Hepatocyte (in vitro differentiated cells): ENCODE data around the gene SLC25A21. TPM values are rescaled to one million over a fixed set of nuclear protein-coding genes. Genes with fewer than 3 reads are reported as not detected.

Experiments
- DNase-seq: peaks from one replicate; pipeline ENCODE4 v3.0.0-alpha.2; 2016; ENCODE audit warnings: low spot score
- H2AFZ ChIP-seq: fragments of 200-600 bp; sonication (generic); 2 replicates; pipeline ENCODE4 v1.6.0; 2016; ENCODE audit warnings: antibody characterized with exemption, mild to moderate bottlenecking
- H3K27ac ChIP-seq: fragments of 200-600 bp; sonication (generic); 2 replicates; pipeline ENCODE4 v1.5.1; 2016; ENCODE audit warnings: mild to moderate bottlenecking
- H3K27me3 ChIP-seq: fragments of 200-600 bp; sonication (generic); 2 replicates; pipeline ENCODE4 v1.6.1; 2016
- H3K36me3 ChIP-seq: fragments of 200-600 bp; sonication (generic); replicated peaks from 2 replicates; pipeline ENCODE4 v1.5.1; 2016; ENCODE audit warnings: low read depth; ENCODE audit not compliant: insufficient read depth
- H3K4me1 ChIP-seq: fragments of 200-600 bp; sonication (generic); 2 replicates; pipeline ENCODE4 v1.5.1; 2016; ENCODE audit warnings: mild to moderate bottlenecking, moderate library complexity; ENCODE audit not compliant: insufficient read depth
- H3K4me2 ChIP-seq: fragments of 200-600 bp; sonication (generic); 2 replicates; pipeline ENCODE4 v1.6.0; 2016
- H3K4me3 ChIP-seq: fragments of 200-600 bp; sonication (generic); 2 replicates; pipeline ENCODE4 v1.5.1; 2016; ENCODE audit warnings: mild to moderate bottlenecking
- H3K79me2 ChIP-seq: fragments of 200-600 bp; sonication (generic); 2 replicates; pipeline ENCODE4 v1.6.0; 2017; ENCODE audit warnings: mild to moderate bottlenecking
- H3K9me2 ChIP-seq: fragments of 200-600 bp; sonication (generic); replicated peaks from 2 replicates; pipeline ENCODE4 v1.6.0; 2017; ENCODE audit warnings: mild to moderate bottlenecking; ENCODE audit not compliant: insufficient read depth
- H3K9me3 ChIP-seq: fragments of 200-600 bp; sonication (generic); 2 replicates; pipeline ENCODE4 v1.5.1; 2016; ENCODE audit warnings: low read depth, mild to moderate bottlenecking
- H4K20me1 ChIP-seq: fragments of 200-600 bp; sonication (generic); 2 replicates; pipeline ENCODE4 v1.6.0; 2016; ENCODE audit warnings: mild to moderate bottlenecking; ENCODE audit not compliant: insufficient read depth, poor library complexity, severe bottlenecking
- EZH2 ChIP-seq: fragments of 200-600 bp; sonication (generic); IDR thresholded peaks from 2 replicates; pipeline ENCODE4 v1.6.1; 2016; ENCODE audit warnings: antibody characterized with exemption, mild to moderate bottlenecking, borderline replicate concordance
- EZH2phosphoT487 ChIP-seq: fragments of 200-600 bp; sonication (generic); IDR thresholded peaks from one replicate; pipeline ENCODE4 v1.6.1; 2018; ENCODE audit warnings: antibody characterized with exemption, mild to moderate bottlenecking, low read depth, moderate library complexity; ENCODE audit not compliant: unreplicated experiment, severe bottlenecking
- WGBS: methylation state at CpG from one replicate; pipeline ENCODE4 v1.1.6; 2016; ENCODE audit warnings: low lambda C conversion rate; ENCODE audit errors: missing lambda C conversion rate; 5-methylcytosine and 5-hydroxymethylcytosine counted together
- polyA plus RNA-seq: library from polyadenylated mRNA; unstranded; fragments of >200 nt; fragmentation: Nextera tagmentation; extraction: Ambion mirVana; gene quantifications from 2 replicates; pipeline ENCODE4 v1.2.1, GENCODE V29; 2016
- total RNA-seq: library from RNA; depleted of rRNA; stranded (reverse); fragments of >200 nt; gene quantifications from 2 replicates; pipeline ENCODE4 v1.2.3, GENCODE V29; 2014
- TF ChIP-seq, protein P1 (sequence below): fragments of 200-600 bp; sonication (generic); IDR thresholded peaks from 2 replicates; pipeline ENCODE4 v1.5.1; 2016; ENCODE audit warnings: antibody characterized with exemption, mild to moderate bottlenecking; ENCODE audit not compliant: poor library complexity

Gene SLC25A21
- total and polyA plus RNA-seq, 2 experiments from 2014 or later, result 1.4 to 1.6 TPM

DNA sequence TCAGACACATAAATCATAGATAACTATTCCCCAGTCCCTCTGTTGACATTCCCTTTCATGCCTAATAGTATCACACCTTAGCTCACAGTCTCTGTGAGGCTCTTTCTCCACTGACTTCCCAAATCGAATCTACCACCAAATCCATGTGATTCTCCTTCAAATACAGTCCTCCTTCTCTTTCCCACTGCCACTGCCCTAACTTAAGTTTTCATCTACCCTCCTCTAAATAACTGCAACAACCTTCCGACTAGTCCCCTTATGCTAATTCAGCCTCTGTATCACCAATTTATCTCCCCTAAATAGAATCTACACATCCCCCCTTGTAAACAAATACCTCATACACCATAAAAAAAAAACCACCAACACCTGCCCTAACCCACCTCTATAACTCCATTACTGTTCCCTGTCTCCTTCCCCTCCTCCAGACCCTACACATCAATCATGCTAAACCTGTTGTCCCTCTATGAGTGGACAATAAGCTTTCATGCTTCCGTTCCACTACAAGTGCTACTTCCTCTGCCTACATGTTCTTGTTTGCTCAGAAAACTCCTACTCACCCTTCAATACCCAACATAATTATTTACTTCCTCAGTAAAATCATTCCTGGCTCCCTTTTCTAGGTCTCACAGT lies 39.0 kb downstream of the SLC25A21 start:
- Histone ChIP-seq H3K4me2 (no peak overlapping the region), H3K9me3 (no peaks in the 10 kb centered on the region), H4K20me1 (no peaks in the 10 kb centered on the region), H3K4me3 (no peak overlapping the region), H2AFZ (no peak overlapping the region), H3K27me3 (no peaks in the 10 kb centered on the region), H3K27ac (no peak overlapping the region), H3K79me2 (no peaks in the 10 kb centered on the region), H3K9me2 (no peaks in the 10 kb centered on the region), H3K36me3 (no peaks in the 10 kb centered on the region), H3K4me1 (no peaks in the 10 kb centered on the region)
- 92% methylated on average over 3 of the region's 3 CpGs for WGBS
- DNase-seq, result no peak
- TF ChIP-seq EZH2phosphoT487, result no peak
- TF ChIP-seq EZH2, result no peak
- TF ChIP-seq, protein P1, sequence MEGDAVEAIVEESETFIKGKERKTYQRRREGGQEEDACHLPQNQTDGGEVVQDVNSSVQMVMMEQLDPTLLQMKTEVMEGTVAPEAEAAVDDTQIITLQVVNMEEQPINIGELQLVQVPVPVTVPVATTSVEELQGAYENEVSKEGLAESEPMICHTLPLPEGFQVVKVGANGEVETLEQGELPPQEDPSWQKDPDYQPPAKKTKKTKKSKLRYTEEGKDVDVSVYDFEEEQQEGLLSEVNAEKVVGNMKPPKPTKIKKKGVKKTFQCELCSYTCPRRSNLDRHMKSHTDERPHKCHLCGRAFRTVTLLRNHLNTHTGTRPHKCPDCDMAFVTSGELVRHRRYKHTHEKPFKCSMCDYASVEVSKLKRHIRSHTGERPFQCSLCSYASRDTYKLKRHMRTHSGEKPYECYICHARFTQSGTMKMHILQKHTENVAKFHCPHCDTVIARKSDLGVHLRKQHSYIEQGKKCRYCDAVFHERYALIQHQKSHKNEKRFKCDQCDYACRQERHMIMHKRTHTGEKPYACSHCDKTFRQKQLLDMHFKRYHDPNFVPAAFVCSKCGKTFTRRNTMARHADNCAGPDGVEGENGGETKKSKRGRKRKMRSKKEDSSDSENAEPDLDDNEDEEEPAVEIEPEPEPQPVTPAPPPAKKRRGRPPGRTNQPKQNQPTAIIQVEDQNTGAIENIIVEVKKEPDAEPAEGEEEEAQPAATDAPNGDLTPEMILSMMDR, result no peak

DNA sequence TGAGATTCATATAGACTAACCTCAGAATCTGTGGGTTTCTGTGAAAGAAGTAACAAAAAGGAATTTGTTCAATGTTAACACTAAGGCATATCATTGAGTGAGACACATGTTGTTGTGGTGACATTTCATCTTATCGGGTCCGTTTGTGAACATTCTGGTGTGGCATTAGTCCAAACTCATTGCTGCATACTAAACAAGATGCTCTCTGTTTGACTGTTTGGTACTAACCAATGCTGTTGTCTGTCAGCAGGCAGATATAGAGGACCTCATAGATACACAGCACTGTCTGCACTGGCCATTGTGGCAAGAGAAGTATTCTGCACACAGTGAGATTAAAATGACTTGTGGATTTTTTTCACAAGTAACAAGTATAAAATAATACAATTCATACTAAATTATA lies 41.2 kb downstream of the SLC25A21 start:
- H3K4me1 ChIP-seq, result no peaks in the 10 kb centered on the region
- 89% methylated on average over 2 of the region's 2 CpGs for WGBS
- DNase-seq, result no peak
- no peaks in the 10 kb centered on the region for H4K20me1 ChIP-seq
- H3K79me2 ChIP-seq, result no peaks in the 10 kb centered on the region
- no peak overlapping the region for H3K4me2 ChIP-seq
- no peaks in the 10 kb centered on the region for H3K9me3 ChIP-seq
- no peak overlapping the region for H3K27ac ChIP-seq
- H2AFZ ChIP-seq, result no peak overlapping the region
- H3K9me2 ChIP-seq, result no peaks in the 10 kb centered on the region
- H3K36me3 ChIP-seq, result no peaks in the 10 kb centered on the region
- H3K27me3 ChIP-seq, result no peaks in the 10 kb centered on the region
- H3K4me3 ChIP-seq, result no peak overlapping the region
- TF ChIP-seq EZH2, result no peak
- TF ChIP-seq EZH2phosphoT487, result no peak
- TF ChIP-seq, protein P1, result no peak

DNA sequence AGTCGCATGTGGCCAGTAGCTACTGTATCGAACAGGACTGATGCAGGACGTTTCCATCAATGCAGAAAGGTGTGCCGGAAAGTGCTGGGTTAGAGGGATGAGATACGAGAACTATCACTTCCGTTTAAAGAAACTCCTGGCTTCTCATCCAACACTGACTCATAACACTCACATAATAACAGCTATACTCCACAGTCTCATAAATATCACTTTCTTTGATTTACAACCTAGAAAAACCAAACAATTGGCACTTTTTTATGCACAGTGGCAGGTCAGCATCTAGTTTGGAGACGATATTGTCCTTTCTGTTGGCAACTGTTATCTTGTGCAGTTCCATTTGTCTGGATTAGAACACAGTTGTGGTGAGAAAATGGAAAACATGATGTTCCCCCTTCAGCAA lies 43.4 kb downstream of the SLC25A21 start:
- no peak overlapping the region for H3K4me2 ChIP-seq

More for the DNA sequence above, 43.4 kb downstream of the SLC25A21 start:
- Histone ChIP-seq H2AFZ (no peak overlapping the region), H3K9me3 (no peaks in the 10 kb centered on the region), H3K27me3 (no peaks in the 10 kb centered on the region), H3K36me3 (no peaks in the 10 kb centered on the region), H3K79me2 (no peaks in the 10 kb centered on the region), H3K9me2 (no peaks in the 10 kb centered on the region), H3K27ac (no peak overlapping the region), H4K20me1 (no peaks in the 10 kb centered on the region), H3K4me1 (no peaks in the 10 kb centered on the region), H3K4me3 (no peak overlapping the region)
- TF ChIP-seq EZH2 (no peak), EZH2phosphoT487 (no peak)
- TF ChIP-seq, protein P1, result no peak
- no peak for DNase-seq
- WGBS, result 86% methylated on average over 7 of the region's 7 CpGs
